Measurements from ENCODE around the gene SLC9A8. TPM values are rescaled to one million over a fixed set of nuclear protein-coding genes. Genes with fewer than 3 reads are reported as not detected.

Gene SLC9A8
- total and polyA plus RNA-seq, 2 donors (not counting 1 experiment from before 2014, with no cell fraction given): 17.8 to 29.7 TPM

- intact Hi-C loops (cut with micrococcal nuclease): loop anchor here (5.0 kb wide), 1 partner anchor 513 kb away; no protein-coding TSS in a partner anchor
- Histone ChIP-seq H3K27ac (ENCODE audit: low read length in 2 of 2) (no peak overlapping the region), H2AFZ (ENCODE audit: insufficient read depth, low read depth, low read length, poor library complexity, severe bottlenecking) (no peak overlapping the region), H3K9ac (ENCODE audit: low read length) (no peak overlapping the region), H4K20me1 (ENCODE audit: control insufficient read depth, insufficient read depth, low read length, poor library complexity, severe bottlenecking) (peaks cover 6% of the 10 kb centered on the region), H3K36me3 (replicated peaks in 1 of 2; ENCODE audit: control extremely low read depth in 1 of 2, control insufficient read depth in 1 of 2, extremely low read depth in 1 of 2, insufficient read depth in 2 of 2, low read length in 1 of 2) (peaks cover 0 to 34% of the 10 kb centered on the region in 2 experiments), H3K4me2 (replicated peaks; ENCODE audit: low read depth, low read length, poor library complexity, severe bottlenecking) (no peak overlapping the region), H3K79me2 (ENCODE audit: control insufficient read depth, insufficient read depth, low read length) (no peaks in the 10 kb centered on the region), H3K9me3 (ENCODE audit: control extremely low read depth in 1 of 3, control insufficient read depth in 2 of 3, insufficient read depth in 1 of 3, low read length in 2 of 3) (no peaks in the 10 kb centered on the region), H3K4me1 (ENCODE audit: control insufficient read depth in 2 of 2, insufficient read depth in 2 of 2, low read length in 2 of 2) (no peaks in the 10 kb centered on the region), H3K27me3 (replicated peaks in 1 of 4; ENCODE audit: control extremely low read depth in 1 of 4, control insufficient read depth in 3 of 4, insufficient read depth in 4 of 4, low read length in 3 of 4) (no peaks in the 10 kb centered on the region), H3K4me3 (ENCODE audit: control extremely low read depth in 1 of 5, extremely low read depth in 1 of 5, insufficient read depth in 1 of 5, low read depth in 2 of 5, low read length in 4 of 5) (no peak overlapping the region)
- H3K9me3 Mint-ChIP-seq (ENCODE audit: insufficient read depth): no peaks in the 10 kb centered on the region
- no peak for TF ChIP-seq EZH2 (IDR thresholded peaks at IDR 0.05; ENCODE audit: borderline replicate concordance, insufficient read depth, low read depth, low read length, poor library complexity, severe bottlenecking)
- no peak for TF ChIP-seq CTCF (IDR thresholded peaks at IDR 0.05)
- H3K4me1 Mint-ChIP-seq: no peaks in the 10 kb centered on the region
- H3K27ac Mint-ChIP-seq: no peak overlapping the region
- DNase-seq (no peak), ATAC-seq (ENCODE audit: low read depth) (no peak)
- no peaks in the 10 kb centered on the region for H3K27me3 Mint-ChIP-seq
- ChIA-PET CTCF (interaction anchor here (0.5 to 10.0 kb wide), 29 partner anchors 11 to 511 kb away, joined by 3 to 241 read pairs (median 5); partner anchors contain the start of genes B4GALT5 and SLC9A8), POLR2A (no interaction called here)
- H3K4me3 Mint-ChIP-seq: no peak overlapping the region
- no CpG with 5 or more reads among the region's 1 CpG for WGBS (ENCODE audit: insufficient coverage)
Measured at GRCh38 chr20:49845060-49845459, 32.4 kb downstream of the SLC9A8 start.

GRCh38 chr20:49846206-49846807 lies 33.7 kb downstream of the SLC9A8 start:
- Histone ChIP-seq H2AFZ (ENCODE audit: insufficient read depth, low read depth, low read length, poor library complexity, severe bottlenecking) (no peak overlapping the region), H3K27ac (ENCODE audit: low read length in 2 of 2) (no peak overlapping the region), H3K9ac (ENCODE audit: low read length) (no peak overlapping the region), H3K27me3 (replicated peaks in 1 of 4; ENCODE audit: control extremely low read depth in 1 of 4, control insufficient read depth in 3 of 4, insufficient read depth in 4 of 4, low read length in 3 of 4) (no peaks in the 10 kb centered on the region), H3K4me3 (ENCODE audit: control extremely low read depth in 1 of 5, extremely low read depth in 1 of 5, insufficient read depth in 1 of 5, low read depth in 2 of 5, low read length in 4 of 5) (no peak overlapping the region), H3K79me2 (ENCODE audit: control insufficient read depth, insufficient read depth, low read length) (no peaks in the 10 kb centered on the region), H4K20me1 (ENCODE audit: control insufficient read depth, insufficient read depth, low read length, poor library complexity, severe bottlenecking) (peaks cover 6% of the 10 kb centered on the region), H3K36me3 (replicated peaks in 1 of 2; ENCODE audit: control extremely low read depth in 1 of 2, control insufficient read depth in 1 of 2, extremely low read depth in 1 of 2, insufficient read depth in 2 of 2, low read length in 1 of 2) (peaks cover 0 to 43% of the 10 kb centered on the region in 2 experiments), H3K9me3 (ENCODE audit: control extremely low read depth in 1 of 3, control insufficient read depth in 2 of 3, insufficient read depth in 1 of 3, low read length in 2 of 3) (no peaks in the 10 kb centered on the region), H3K4me1 (ENCODE audit: control insufficient read depth in 2 of 2, insufficient read depth in 2 of 2, low read length in 2 of 2) (no peaks in the 10 kb centered on the region), H3K4me2 (replicated peaks; ENCODE audit: low read depth, low read length, poor library complexity, severe bottlenecking) (no peak overlapping the region)
- Mint-ChIP-seq H3K4me3 (no peak overlapping the region), H3K27ac (no peak overlapping the region), H3K9me3 (ENCODE audit: insufficient read depth) (no peaks in the 10 kb centered on the region), H3K27me3 (no peaks in the 10 kb centered on the region), H3K4me1 (peaks cover 4% of the 10 kb centered on the region)
- CTCF ChIA-PET: interaction anchor here (0.6 to 10.0 kb wide), 42 partner anchors 9 to 1276 kb away, joined by 3 to 241 read pairs (median 4); partner anchors contain the start of gene SLC9A8
- DNase-seq (peak; percentile 76), ATAC-seq (ENCODE audit: low read depth) (peak; percentile 61)
- WGBS (ENCODE audit: insufficient coverage): no CpG with 5 or more reads among the region's 6 CpGs
- intact Hi-C loops (cut with micrococcal nuclease): loop anchor here (1.0 to 5.0 kb wide), 3 partner anchors 235 to 514 kb away; no protein-coding TSS in a partner anchor
- TF ChIP-seq CTCF (IDR thresholded peaks at IDR 0.05) (peak; percentile 84), EZH2 (IDR thresholded peaks at IDR 0.05; ENCODE audit: borderline replicate concordance, insufficient read depth, low read depth, low read length, poor library complexity, severe bottlenecking) (no peak)
- POLR2A ChIA-PET: interaction anchor here (0.7 kb wide), 1 partner anchor 1000 kb away, joined by 3 read pairs; no protein-coding TSS in a partner anchor

All from B cell (primary cell).